D721Med (cell line): ENCODE measurements around the gene TMPRSS12.
"Not testable (repeated sequence)": the region's sequence is repeated elsewhere in the genome, so short reads cannot be mapped to it uniquely, and the experiment has no call there.

ENCODE experiments used
- DNase-seq: peaks from one replicate; pipeline ENCODE4 v3.0.0; 2011; ENCODE audit warnings: low spot score; ENCODE audit not compliant: insufficient read length
- FAIRE-seq: peaks from 2 replicates; lab custom pipeline; 2011; peaks lifted over from hg19 to GRCh38; lab: Jason Lieb, UNC
- CTCF ChIP-seq: IDR thresholded peaks from 2 replicates; pipeline ENCODE4 v1.5.1; 2012; ENCODE audit warnings: mild to moderate bottlenecking, control low read depth; ENCODE audit not compliant: insufficient read depth; ENCODE audit errors: missing control alignments

The TMPRSS12 gene

GRCh38 chr12:50841716-50842531, 802 bp upstream of the TMPRSS12 start:
- TF ChIP-seq CTCF = no peak

DNA sequence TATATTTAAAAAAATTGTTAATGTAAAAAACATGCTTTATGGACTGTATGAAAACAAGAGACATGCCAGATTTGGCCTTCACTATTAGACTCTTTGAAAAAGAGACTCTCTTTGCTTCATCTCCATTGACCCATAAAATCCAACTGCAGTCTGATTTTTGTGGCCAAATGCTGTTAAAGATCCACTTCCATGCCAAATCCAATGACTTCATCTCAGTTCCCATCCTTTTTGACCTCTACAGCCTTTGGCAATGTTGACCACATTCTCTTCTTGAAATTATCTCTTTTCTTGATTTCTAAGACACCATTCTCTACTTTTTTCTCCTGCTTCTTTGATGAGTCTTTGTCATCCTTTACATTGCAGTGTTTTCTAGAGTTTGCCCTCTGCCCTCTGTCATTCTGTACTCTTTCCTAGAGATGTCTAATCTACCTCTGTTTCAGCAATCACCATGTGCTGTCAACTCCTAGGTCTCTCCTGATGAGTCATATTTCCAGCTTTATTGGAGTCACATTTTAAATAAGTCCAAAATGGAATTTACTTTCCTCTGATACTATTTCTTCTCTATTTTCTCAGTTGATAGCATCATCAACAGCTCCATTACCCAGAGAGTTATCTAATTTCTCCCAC, 2.4 kb downstream of the TMPRSS12 start:
- no peak for TF ChIP-seq CTCF
- no peak for FAIRE-seq
- DNase-seq = no peak

More at GRCh38 chr12:50841716-50842531, 802 bp upstream of the TMPRSS12 start:
- FAIRE-seq (no peak), DNase-seq (no peak)

GRCh38 chr12:50848963-50849362, 6.2 kb downstream of the TMPRSS12 start:
- no peak for TF ChIP-seq CTCF
- DNase-seq = no peak
- FAIRE-seq = no peak

DNA sequence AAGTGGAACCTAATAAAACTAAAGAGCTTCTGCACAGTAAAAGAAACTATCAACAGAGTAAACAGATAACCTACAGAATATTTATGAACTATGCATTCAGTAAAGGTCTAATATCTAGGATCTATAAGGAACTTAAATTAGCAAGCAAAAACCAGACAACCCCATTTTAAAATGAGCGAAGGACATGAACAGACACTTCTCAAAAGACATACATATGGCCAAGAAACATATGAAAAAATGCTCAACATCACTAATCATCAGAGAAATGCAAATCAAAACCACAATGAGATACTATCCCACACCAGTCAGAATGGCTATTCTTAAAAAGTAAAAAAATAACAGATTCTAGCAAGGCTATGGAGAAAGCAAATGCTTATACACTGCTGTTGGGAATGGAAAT, 12.5 kb downstream of the TMPRSS12 start:
- not testable (repeated sequence) for DNase-seq, FAIRE-seq

- DNase-seq = not testable (repeated sequence)
These were observed 13.0 kb downstream of the TMPRSS12 start for GRCh38 chr12:50855679-50856078.

GRCh38 chr12:50859621-50860310, 17.0 kb downstream of the TMPRSS12 start:
- TF ChIP-seq CTCF = no peak
- FAIRE-seq (no peak), DNase-seq (no peak)

More at GRCh38 chr12:50855679-50856078, 13.0 kb downstream of the TMPRSS12 start:
- FAIRE-seq = not testable (repeated sequence)

- no peak for DNase-seq
- TF ChIP-seq CTCF = no peak
- no peak for FAIRE-seq
These were observed 19.6 kb downstream of the TMPRSS12 start for GRCh38 chr12:50862316-50862715.

DNA sequence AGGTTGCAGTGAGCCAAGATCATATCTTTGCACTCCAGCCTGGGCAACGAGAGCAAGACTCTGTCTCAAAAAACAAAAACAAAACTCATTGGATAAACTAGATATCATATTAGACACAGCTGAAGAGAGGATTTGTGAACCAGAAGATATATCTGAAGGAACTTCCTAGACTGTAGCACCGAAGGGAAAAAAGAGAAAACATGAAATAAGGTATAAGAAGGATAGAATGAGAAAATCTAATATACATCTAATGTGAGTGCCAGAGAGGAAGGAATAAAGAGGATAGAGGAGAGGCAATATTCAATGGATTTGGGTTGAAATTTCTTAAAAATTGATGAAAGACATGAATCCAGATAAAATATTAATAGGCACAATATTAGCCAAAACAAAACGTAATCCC, 22.5 kb downstream of the TMPRSS12 start:
- DNase-seq (no peak), FAIRE-seq (no peak)
- no peak for TF ChIP-seq CTCF

DNA sequence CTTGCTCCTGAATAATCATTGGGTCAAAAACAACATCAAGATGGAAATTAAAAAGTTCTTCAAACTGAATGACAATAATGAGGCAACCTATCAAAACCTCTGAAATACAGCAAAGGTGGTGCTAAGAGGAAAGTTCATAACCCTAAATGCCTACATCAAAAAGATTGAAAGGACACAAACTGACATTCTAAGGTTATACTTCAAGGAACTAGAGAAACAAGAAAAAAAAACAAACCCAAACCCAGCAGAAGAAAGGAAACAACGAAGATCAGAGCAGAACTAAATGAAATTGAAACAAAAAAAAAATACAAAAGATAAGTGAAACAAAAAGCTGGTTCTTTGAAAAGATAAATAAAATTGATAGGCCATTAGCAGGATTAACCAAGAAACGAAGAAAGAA, 26.2 kb downstream of the TMPRSS12 start:
- not testable (repeated sequence) for DNase-seq, FAIRE-seq
